Endometrium (tissue), 2 donors: Measurements from ENCODE around the gene UBL5.
"Not testable (repeated sequence)": the region's sequence is repeated elsewhere in the genome, so short reads cannot be mapped to it uniquely, and the experiment has no call there.

ENCODE experiments used
- FAIRE-seq: peaks from 2 replicates; lab custom pipeline; 2012; peaks lifted over from hg19 to GRCh38; lab: Jason Lieb, UNC
- donor health status: control.
- donor health status: control.

Gene UBL5

DNA sequence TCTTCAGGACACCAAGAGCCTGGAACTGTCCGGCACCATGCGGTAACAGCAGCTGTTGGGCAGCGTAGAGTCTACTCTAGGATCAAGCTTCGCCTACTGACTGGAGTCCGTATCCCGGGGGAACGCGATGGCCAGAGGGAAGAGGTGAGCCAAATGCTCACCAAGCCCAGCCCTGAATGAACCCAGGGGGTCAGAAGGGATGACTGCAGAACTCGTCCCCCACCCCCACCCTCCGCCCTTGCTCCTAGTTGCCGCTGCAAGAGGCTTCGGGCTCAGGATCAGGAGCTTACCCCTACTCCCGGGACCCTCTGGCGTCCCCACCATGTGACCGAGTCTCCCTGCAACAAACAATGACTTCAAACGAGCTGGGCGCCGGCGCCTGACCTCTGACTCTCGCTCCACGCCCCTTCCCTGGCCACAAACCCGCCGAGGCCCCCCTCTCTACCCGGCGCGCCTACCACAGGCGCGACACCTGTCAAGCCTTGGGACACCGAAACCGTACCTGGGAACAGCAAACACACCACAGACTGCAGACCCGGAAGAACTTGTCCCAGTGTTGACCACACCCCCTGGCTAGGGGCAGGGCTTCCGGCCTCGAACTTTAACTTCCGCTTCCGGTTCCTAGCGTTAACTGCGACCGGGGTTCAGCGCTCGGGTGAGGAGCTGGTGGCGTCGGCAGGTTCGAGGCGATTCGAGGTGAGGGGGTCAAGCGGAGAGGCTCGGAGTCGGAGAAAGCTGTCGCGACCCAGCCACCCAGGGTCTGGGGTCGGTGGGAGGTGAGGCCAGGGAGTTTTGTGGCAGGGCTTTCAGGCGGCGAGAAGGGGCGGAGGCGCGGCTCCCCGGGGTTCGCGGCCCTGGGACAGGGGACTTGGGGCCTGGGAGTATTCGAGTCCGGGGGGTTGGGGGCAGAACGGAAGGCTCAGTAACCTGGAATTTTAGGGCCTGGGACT is at the start of gene UBL5:
UBL5 (plus strand) TSS at position 630 of the 950 bp plus-strand sequence. CDS start 420 bp downstream, outside the sequence.
- peak; percentile 37 for FAIRE-seq

GRCh38 chr19:9782338-9782737 is 45.4 kb upstream of the UBL5 start:
- no peak for FAIRE-seq

DNA sequence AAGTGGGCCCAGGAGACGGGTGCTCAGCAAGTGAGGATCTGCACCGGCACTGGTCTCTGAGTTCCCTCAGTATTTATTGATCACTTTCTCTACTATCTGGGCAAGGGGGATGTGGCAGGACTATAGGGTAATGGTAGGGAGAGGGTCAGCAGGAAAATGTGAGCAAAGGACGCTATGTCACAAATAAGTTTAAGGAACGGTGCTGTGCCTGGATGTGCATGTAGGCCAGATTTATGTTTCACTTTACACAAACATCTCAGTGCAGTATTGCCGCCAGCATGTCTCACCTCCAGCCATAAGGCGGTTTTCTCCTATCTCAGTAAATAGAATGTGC is 43.6 kb upstream of the UBL5 start:
- FAIRE-seq, result not testable (repeated sequence)

DNA sequence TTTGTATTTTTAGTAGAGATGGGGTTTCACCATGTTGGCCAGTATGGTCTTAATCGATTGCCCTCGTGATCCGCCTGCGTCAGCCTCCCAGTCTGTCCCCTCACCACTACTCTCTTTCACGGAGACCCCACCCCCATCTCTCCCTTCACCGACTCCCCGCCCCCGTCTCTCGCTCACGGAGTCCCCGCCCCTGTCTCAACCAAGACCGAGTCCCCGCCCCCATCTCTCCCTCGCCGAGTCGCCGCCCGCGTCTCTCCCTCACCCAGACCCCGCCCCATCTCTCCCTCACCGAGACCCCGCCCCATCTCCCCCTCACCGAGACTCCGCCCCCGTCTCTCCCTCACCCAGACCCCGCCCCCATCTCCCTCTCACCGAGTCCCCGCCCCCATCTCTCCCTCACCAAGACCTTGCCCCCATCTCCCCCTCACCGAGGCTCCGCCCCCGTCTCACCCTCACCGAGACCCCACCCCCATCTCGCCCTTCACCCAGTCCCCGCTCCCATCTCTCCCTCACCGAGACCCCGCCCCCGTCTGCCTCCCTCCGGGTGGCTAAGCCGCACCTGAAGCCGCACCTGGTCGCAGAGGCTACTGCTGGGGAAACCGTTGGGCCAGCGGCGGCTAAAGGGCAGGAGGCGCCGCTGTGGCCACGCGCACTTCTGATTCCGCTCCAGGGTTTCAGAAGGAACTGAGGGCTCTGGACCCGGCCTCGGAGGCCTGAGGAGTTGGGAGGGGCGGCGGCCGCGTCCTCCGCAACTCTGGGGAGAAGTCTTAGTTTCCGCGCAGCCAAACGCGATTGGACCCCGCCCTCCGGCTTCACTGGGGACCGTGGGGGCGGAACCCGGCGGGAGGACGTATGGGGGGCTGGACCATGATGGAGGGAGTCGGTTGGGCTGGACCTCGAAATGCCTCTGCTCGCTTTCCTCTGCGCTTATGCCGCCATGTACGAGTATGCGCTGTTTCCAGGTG is 42.1 kb upstream of the UBL5 start:
- peak; percentile 86 for FAIRE-seq

DNA sequence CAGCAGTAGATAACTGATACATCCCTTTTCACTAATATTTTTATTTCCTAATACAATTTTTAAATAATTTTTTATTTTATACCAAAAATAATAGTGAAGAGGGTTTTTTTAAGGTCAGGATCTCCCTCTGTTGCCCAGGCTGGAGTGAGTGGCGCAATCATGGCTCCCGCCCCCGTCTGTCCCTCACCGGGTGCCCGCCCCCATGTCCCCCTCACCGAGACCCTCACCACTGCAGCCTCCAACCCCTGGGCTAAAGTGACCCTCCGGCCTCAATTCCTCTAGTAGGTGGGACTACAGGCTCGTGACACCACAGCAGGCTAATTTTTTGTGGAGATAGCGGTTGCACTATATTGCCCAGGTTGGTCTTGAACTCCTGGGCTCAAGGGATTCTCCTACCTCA is 41.4 kb upstream of the UBL5 start:
- FAIRE-seq, result no peak

GRCh38 chr19:9786819-9787218 is 40.9 kb upstream of the UBL5 start:
- FAIRE-seq, result no peak

DNA sequence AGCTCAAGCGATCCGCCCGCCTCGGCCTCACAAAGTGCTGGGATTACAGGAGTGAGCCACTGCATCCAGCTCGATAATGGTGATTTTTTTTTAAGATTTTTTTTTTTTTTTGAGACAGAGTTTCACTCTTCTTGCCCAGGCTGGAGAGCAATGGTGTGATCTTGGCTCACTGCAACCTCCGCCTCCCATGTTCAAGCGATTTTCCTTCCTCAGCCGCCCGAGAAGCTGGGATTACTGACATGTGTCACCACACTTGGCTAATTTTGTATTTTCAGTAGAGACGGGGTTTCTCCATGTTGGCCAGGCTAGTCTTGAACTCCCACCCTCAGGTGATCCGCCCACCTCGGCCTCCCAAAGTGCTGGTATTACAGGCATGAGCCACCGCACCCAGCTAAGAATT is 39.1 kb upstream of the UBL5 start:
- FAIRE-seq, result not testable (repeated sequence)

- FAIRE-seq, result no peak
Measured at GRCh38 chr19:9789066-9789465, 38.7 kb upstream of the UBL5 start.

GRCh38 chr19:9789579-9789978 is 38.1 kb upstream of the UBL5 start:
- FAIRE-seq, result not testable (repeated sequence)

- FAIRE-seq, result not testable (repeated sequence)
Measured at GRCh38 chr19:9791073-9791367, 36.7 kb upstream of the UBL5 start.

DNA sequence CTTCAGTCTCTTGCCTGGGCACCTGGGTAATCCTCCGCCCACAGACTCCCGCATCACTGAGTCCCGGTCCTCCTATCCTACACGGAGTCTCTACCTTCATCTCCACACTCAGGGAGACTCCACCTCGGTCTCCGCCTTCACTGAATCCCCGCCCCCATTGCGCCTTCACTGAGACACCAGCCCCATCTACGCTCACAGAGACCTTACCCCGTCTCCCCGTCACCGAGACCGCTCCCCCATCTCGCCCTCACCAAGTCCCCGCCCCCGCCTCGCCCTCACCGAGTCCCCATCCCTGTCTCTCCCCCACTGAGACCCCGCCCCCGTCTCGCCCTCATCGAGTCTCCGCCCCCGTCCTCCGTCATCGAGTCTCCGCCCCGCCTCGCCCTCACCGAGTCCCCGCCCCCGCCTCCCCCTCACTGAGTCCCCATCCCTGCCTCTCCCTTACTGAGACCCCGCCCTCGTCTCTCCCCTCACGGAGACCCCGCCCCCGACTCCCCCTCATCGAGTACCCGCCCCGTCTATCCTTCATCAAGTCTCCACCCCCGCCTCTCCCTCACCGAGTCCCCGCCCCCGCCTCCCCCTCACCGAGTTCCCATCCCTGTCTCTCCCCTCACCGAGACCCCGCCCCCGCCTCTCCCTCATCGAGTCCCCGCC is 36.0 kb upstream of the UBL5 start:
- FAIRE-seq, result no peak

GRCh38 chr19:9792206-9793070 is 35.3 kb upstream of the UBL5 start:
- no peak for FAIRE-seq

- FAIRE-seq, result no peak
Measured at GRCh38 chr19:9793071-9793591, 34.6 kb upstream of the UBL5 start.

- FAIRE-seq, result peak; percentile 97
Measured at GRCh38 chr19:9796113-9796773, 31.5 kb upstream of the UBL5 start.

DNA sequence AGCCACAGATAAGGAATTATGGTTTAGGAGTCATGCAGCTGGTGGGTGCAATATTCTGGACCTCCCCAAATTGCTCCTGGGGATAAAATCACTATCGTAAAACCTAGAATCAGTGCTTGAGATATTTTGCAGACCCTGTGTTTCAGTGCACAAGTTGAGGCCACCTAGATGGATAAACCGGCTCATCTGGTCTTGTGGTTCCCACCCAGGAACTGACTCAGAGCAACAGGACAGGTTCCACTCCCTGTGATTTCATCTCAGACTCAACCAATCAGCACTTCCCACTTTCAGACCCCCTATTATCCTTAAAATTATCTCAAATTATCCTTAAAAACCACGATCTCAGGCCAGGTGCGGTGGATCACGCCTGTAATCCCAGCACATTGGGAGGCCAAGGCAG is 29.8 kb upstream of the UBL5 start:
- FAIRE-seq, result peak; percentile 98

GRCh38 chr19:9799162-9799561 is 28.6 kb upstream of the UBL5 start:
- FAIRE-seq, result no peak

DNA sequence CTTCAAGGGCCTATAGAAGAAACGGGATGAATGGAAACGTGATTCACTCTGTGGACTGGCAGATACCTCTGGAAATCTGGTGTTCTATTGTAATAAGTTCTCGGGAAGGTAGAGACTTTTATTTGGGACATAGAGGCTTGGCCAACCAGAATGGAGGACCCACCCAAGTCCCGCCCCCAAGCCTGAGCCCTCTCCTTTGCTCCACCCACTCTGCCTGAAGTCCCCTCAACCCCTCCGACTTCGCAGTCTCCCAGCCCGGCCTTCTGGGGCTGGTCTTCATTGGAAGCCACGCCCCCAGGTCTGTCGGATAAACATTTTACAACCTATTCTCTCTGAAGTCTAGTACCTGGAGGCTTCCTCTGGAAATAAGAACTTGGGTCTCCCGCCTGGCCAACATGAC is 25.7 kb upstream of the UBL5 start:
- FAIRE-seq, result no peak

DNA sequence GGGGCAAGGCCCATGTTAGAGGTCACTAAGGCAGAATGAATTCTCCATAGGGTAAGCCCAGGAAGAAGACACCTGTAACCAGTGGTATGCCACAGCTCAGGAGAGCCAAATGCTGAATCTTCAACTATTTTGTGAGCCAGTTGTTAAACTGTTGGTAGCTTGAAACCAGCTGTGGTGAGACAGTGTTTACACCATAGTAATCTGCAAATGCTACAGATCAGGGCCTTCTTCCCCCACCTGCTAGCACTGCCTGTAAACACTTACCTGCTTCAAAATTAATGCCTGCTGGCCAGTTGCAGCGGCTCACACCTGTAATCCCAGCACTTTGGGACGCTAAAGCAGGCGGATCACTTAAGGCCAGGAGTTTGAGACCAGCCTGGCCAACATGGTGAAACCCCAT is 20.9 kb upstream of the UBL5 start:
- FAIRE-seq, result no peak

DNA sequence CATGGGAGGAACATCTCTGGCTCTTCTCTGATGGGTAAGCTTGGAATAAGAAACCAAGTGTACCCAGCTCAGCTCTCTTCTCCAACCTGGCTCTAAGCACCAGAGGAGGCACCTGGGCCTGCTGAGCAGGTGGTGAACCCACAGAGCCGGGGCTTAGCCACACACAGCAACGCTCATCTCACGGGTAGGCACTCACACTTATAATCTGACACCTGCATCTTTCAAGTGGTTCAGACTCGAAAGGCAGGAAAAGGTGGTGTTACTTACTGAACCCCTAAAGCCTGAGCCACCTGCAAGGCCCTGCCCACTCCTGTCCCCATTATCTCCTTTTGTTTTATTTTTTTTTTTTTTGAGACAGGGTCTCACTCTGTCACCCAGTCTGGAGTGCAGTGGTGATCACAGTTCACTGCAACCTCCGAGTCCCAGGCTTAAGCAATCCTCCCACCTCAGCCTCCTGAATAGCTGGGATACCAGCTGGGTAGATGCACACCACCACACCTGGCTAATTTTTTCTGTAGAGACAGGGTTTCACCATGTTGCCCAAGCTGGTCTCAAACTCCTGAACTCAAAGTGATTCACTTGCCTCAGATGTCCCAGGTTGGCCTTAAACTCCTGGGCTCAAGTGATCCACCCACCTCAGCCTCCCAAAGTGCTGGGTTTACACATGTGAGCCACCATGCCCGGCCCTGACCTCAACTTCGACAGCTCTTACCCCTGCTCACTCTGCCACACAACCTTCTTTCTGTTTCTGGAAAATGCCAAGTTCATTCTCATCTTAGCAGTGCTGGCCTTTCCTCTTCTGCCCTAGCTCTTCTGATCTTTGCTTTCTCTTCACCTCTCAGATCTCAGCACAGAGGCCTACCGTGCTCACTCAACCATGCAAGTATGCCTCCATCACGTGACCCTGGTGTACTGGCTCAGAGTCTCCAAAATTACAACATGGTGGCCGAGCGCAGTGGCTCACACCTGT is 18.6 kb upstream of the UBL5 start:
- no peak for FAIRE-seq

GRCh38 chr19:9811139-9811538 is 16.6 kb upstream of the UBL5 start:
- FAIRE-seq, result no peak
